Prostate gland (tissue), 2 donors: ENCODE measurements around the gene ZNF132. TPM values are rescaled to one million over a fixed set of nuclear protein-coding genes. Genes with fewer than 3 reads are reported as not detected.
"Not testable (repeated sequence)": the region's sequence is repeated elsewhere in the genome, so short reads cannot be mapped to it uniquely, and the experiment has no call there.

Experiments used
- DNase-seq: peaks from one replicate; pipeline ENCODE4 v3.0.0-alpha.2; 2019; ENCODE audit warnings: low spot score
- H3K27ac ChIP-seq, 2 donors: fragments of 200-600 bp; sonication (generic); 2 replicates each; pipeline ENCODE4 v1.5.1; 2017 to 2019
- H3K27me3 ChIP-seq: fragments of 200-600 bp; sonication (generic); replicated peaks from 2 replicates; pipeline ENCODE4 v1.5.1; 2019; ENCODE audit not compliant: insufficient read depth
- H3K36me3 ChIP-seq, 2 donors: fragments of 200-600 bp; sonication (generic); 1 replicate in 1 of 2; 2 replicates in 1 of 2; pipeline versions ENCODE4 v1.5.1 to v1.8.1; 2017 to 2019
- H3K4me1 ChIP-seq: fragments of 200-600 bp; sonication (generic); replicated peaks from 2 replicates; pipeline ENCODE4 v1.5.1; 2019
- H3K4me3 ChIP-seq, 2 donors: fragments of 200-600 bp; sonication (generic); 2 replicates each; pipeline ENCODE4 v1.5.1; 2017 to 2019
- H3K9me3 ChIP-seq: fragments of 200-600 bp; sonication (generic); 2 replicates; pipeline ENCODE4 v1.5.1; 2017
- POLR2A ChIP-seq: fragments of 450-650 bp; IDR thresholded peaks from one replicate; pipeline ENCODE4 v1.6.1; 2016; ENCODE audit warnings: antibody characterized with exemption, mild to moderate bottlenecking
- POLR2AphosphoS5 ChIP-seq: sonication (generic); formaldehyde crosslinking; IDR thresholded peaks from one replicate; pipeline ENCODE4 v1.6.1; 2017; ENCODE audit warnings: antibody characterized with exemption
- WGBS: methylation state at CpG from one replicate; pipeline ENCODE4 v1.1.5; 2018; 5-methylcytosine and 5-hydroxymethylcytosine counted together
- intact Hi-C: fragments of 100-400 bp; cut with DNase I; formaldehyde crosslinking; loops from one replicate; pipeline ENCODE4 v1.14.2; 2022
- total RNA-seq, 2 donors: library from RNA; depleted of rRNA; stranded (reverse); fragments of >200 nt; gene quantifications; one replicate each; pipeline ENCODE4 v1.1.0, GENCODE V29; 2016
- TF ChIP-seq, protein P1 (sequence below), 4 experiments: fragments of 200-600 bp in 2 of 4; fragments of 450-650 bp in 2 of 4; sonication (generic) in 2 of 4; IDR thresholded peaks; 1 replicate in 3 of 4; 2 replicates in 1 of 4; pipeline ENCODE4 v1.5.1; 2016 to 2019; ENCODE audit warnings: antibody characterized with exemption in 4 of 4, mild to moderate bottlenecking in 2 of 4, moderate library complexity in 2 of 4

The ZNF132 gene
- total RNA-seq, result 10 to 100 TPM in 1 of 2 donors, 1 to 10 TPM in 1; 8.1 to 12.2 TPM

- 5% methylated on average over 59 of the region's 59 CpGs for WGBS
- intact Hi-C loops, result loop anchor here (2.0 kb wide), 1 partner anchor 31 kb away; the partner anchor contains the start of gene ZNF584
Observed at GRCh38 chr19:58439576-58440554, at the start of gene ZNF132. Gene ZNF132, minus strand, starts transcription at chr19:58440153. Its CDS starts 332 bp downstream, at chr19:58439821.

GRCh38 chr19:58484349-58484748 lies 44.4 kb upstream of the ZNF132 start:
- H3K4me3 ChIP-seq, DNase-seq, H3K27me3 ChIP-seq, H3K4me1 ChIP-seq, H3K9me3 ChIP-seq, H3K27ac ChIP-seq, intact Hi-C loops, H3K36me3 ChIP-seq: not testable (repeated sequence)
- WGBS, result 91% methylated on average over 5 of the region's 5 CpGs

More at GRCh38 chr19:58439576-58440554, at the start of gene ZNF132:
- H3K4me1 ChIP-seq, result no peaks in the 10 kb centered on the region
- H3K36me3 ChIP-seq, result peaks cover 3 to 14% of the 10 kb centered on the region in 2 donors
- no peaks in the 10 kb centered on the region for H3K27me3 ChIP-seq
- DNase-seq, result peak; percentile 99
- H3K27ac ChIP-seq, result peak within 1 kb of the TSS; percentile 53 to 57
- H3K9me3 ChIP-seq, result no peaks in the 10 kb centered on the region
- peak within 1 kb of the TSS; percentile 52 to 77 for H3K4me3 ChIP-seq
- TF ChIP-seq, protein P1, sequence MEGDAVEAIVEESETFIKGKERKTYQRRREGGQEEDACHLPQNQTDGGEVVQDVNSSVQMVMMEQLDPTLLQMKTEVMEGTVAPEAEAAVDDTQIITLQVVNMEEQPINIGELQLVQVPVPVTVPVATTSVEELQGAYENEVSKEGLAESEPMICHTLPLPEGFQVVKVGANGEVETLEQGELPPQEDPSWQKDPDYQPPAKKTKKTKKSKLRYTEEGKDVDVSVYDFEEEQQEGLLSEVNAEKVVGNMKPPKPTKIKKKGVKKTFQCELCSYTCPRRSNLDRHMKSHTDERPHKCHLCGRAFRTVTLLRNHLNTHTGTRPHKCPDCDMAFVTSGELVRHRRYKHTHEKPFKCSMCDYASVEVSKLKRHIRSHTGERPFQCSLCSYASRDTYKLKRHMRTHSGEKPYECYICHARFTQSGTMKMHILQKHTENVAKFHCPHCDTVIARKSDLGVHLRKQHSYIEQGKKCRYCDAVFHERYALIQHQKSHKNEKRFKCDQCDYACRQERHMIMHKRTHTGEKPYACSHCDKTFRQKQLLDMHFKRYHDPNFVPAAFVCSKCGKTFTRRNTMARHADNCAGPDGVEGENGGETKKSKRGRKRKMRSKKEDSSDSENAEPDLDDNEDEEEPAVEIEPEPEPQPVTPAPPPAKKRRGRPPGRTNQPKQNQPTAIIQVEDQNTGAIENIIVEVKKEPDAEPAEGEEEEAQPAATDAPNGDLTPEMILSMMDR (IDR thresholded peaks at IDR 0.05), result no peak
- TF ChIP-seq POLR2AphosphoS5 (peak; percentile 99), POLR2A (no peak)

DNA sequence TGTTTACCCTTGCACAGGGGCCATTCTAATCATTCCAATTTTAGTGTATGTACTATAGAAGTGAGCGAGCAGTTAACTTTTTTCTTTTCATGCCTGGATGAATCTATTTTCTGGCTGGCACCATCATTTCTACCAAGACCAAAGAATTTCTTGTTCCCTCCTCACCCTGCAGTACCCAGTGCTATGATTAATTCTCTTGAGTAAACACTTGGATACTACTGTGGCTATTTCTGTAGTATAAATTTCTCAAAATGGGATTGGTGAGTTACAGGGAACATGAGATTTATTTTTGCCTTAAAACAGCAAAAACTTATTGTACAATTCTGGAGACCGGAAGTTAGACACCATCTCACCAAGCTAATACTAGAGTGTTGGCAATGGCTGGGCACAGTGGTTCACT lies 43.8 kb upstream of the ZNF132 start:
- H3K9me3 ChIP-seq, result no peaks in the 10 kb centered on the region
- intact Hi-C loops, result no loop called here
- H3K4me1 ChIP-seq, result no peaks in the 10 kb centered on the region
- TF ChIP-seq, protein P1 (IDR thresholded peaks at IDR 0.05), result no peak
- TF ChIP-seq POLR2A, result no peak
- no peak for TF ChIP-seq POLR2AphosphoS5
- no peaks in the 10 kb centered on the region for H3K36me3 ChIP-seq
- WGBS, result 82% methylated on average over 2 of the region's 2 CpGs
- no peak overlapping the region for H3K27ac ChIP-seq
- no peaks in the 10 kb centered on the region for H3K27me3 ChIP-seq
- DNase-seq, result no peak
- no peak overlapping the region for H3K4me3 ChIP-seq

DNA sequence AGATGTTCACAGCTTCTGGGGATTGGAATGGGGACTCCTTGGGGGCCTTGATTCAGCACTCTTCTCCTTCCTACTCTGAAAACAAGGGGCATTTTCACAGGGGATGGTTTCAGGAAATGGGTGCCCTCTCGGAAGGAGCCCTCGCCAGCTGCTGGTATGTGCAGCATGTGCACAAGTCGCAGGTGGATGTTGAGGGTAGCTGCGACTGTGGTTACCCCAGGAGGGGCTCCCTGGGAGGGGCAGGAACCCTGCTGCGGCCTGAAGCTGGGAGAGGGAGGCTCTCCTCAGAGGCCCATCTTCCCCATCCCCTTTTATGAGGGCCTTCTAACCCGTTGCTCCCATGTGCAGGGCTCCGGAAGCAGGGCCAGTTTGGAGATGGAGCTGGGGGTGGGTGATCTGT lies 42.4 kb upstream of the ZNF132 start:
- Histone ChIP-seq H3K9me3 (no peaks in the 10 kb centered on the region), H3K36me3 (no peaks in the 10 kb centered on the region), H3K27me3 (no peaks in the 10 kb centered on the region), H3K27ac (no peak overlapping the region), H3K4me1 (peaks cover 3% of the 10 kb centered on the region), H3K4me3 (no peak overlapping the region)
- no peak for DNase-seq
- 81% methylated on average over 7 of the region's 7 CpGs for WGBS
- TF ChIP-seq, protein P1 (IDR thresholded peaks at IDR 0.05), result no peak
- TF ChIP-seq POLR2A (no peak), POLR2AphosphoS5 (no peak)
- intact Hi-C loops, result no loop called here

DNA sequence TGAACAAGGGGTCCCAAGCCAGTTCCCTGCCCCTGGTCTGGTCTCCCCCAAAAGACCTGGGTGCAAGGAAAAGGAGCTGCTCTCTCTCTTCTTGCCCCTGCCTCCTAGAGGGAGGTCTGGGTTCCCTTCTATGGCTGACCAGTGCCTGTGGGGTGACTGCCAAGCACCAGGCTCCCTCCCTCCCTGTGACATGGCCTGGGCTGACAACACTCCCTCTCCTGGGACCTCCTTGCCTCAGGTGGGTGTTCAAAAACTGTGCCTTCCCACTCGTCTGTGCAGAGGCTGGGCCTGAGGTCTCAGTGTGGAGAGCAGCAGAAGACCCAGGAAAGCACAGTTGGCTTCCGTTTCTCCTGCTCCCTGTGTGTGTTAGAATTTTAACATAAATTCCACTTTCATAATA lies 40.9 kb upstream of the ZNF132 start:
- 76% methylated on average over 2 of the region's 2 CpGs for WGBS
- TF ChIP-seq POLR2AphosphoS5, result no peak

DNA sequence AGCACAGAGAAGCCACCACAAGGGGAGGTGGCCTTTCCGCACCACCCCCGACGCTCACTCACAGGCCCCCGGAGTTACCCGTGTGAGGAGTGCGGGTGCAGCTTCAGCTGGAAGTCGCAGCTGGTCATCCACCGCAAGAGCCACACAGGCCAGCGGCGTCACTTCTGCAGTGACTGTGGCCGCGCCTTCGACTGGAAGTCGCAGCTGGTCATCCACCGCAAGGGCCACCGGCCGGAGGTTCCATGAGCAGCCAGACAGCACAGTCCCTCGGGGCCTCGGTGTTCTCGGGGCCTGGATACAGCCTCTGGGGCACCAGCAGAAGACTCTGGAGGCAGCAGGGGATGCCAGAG lies 40.5 kb upstream of the ZNF132 start:
- 92% methylated on average over 17 of the region's 20 CpGs for WGBS
- H3K27ac ChIP-seq, result no peak overlapping the region
- no peaks in the 10 kb centered on the region for H3K36me3 ChIP-seq
- intact Hi-C loops, result no loop called here
- H3K4me3 ChIP-seq, result no peak overlapping the region
- H3K4me1 ChIP-seq, result peaks cover 11% of the 10 kb centered on the region
- H3K9me3 ChIP-seq, result no peaks in the 10 kb centered on the region
- DNase-seq, result no peak
- H3K27me3 ChIP-seq, result no peaks in the 10 kb centered on the region
- TF ChIP-seq POLR2A, result no peak
- TF ChIP-seq POLR2AphosphoS5, result no peak
- TF ChIP-seq, protein P1 (IDR thresholded peaks at IDR 0.05), result no peak

More for the DNA sequence above, 40.9 kb upstream of the ZNF132 start:
- Histone ChIP-seq H3K9me3 (no peaks in the 10 kb centered on the region), H3K4me1 (peaks cover 11% of the 10 kb centered on the region), H3K27ac (no peak overlapping the region), H3K36me3 (no peaks in the 10 kb centered on the region), H3K27me3 (no peaks in the 10 kb centered on the region), H3K4me3 (no peak overlapping the region)
- intact Hi-C loops, result no loop called here
- DNase-seq, result no peak
